WTC11 (cell line): ENCODE measurements around the gene CAPN1. TPM values are rescaled to one million over a fixed set of nuclear protein-coding genes. Genes with fewer than 3 reads are reported as not detected.

ENCODE experiments used
- CTCF ChIP-seq: fragments of 200-600 bp; IDR thresholded peaks from 2 replicates; pipeline ENCODE4 v1.8.0; 2022; ENCODE audit warnings: antibody characterized with exemption
- E2F4 ChIP-seq: sonication (generic); formaldehyde crosslinking; IDR thresholded peaks from 2 replicates; pipeline ENCODE4 v1.8.1; 2022; ENCODE audit warnings: low read depth, mild to moderate bottlenecking, moderate library complexity, missing genetic modification reagents, borderline replicate concordance
- GABPB1 ChIP-seq: sonication (generic); formaldehyde crosslinking; IDR thresholded peaks from 2 replicates; pipeline ENCODE4 v1.8.1; 2023; ENCODE audit warnings: mild to moderate bottlenecking, missing genetic modification reagents
- JAZF1 ChIP-seq: fragments of 250-450 bp; sonication (Bioruptor Pico); IDR thresholded peaks from 2 replicates; pipeline ENCODE4 v1.9.0; 2021; ENCODE audit warnings: moderate library complexity, mild to moderate bottlenecking, inconsistent platforms
- NFATC4 ChIP-seq: fragments of 250-450 bp; sonication (Bioruptor Pico); IDR thresholded peaks from 2 replicates; pipeline ENCODE4 v1.9.0; 2021; ENCODE audit warnings: mild to moderate bottlenecking
- NR2C2 ChIP-seq: sonication (generic); formaldehyde crosslinking; IDR thresholded peaks from 2 replicates; pipeline ENCODE4 v1.8.0; 2022; ENCODE audit warnings: mild to moderate bottlenecking, missing genetic modification reagents
- PRRX2 ChIP-seq: fragments of 250-450 bp; sonication (Bioruptor Pico); IDR thresholded peaks from 2 replicates; pipeline ENCODE4 v1.8.0; 2021; ENCODE audit warnings: mild to moderate bottlenecking
- SMAD3 ChIP-seq: sonication (generic); formaldehyde crosslinking; IDR thresholded peaks from 2 replicates; pipeline ENCODE4 v1.8.0; 2022; ENCODE audit warnings: missing genetic modification reagents, mild to moderate bottlenecking, borderline replicate concordance
- SOX15 ChIP-seq: fragments of 250-450 bp; sonication (Bioruptor Pico); IDR thresholded peaks from 2 replicates; pipeline ENCODE4 v1.9.0; 2021; ENCODE audit warnings: mild to moderate bottlenecking
- SP1 ChIP-seq: sonication (generic); formaldehyde crosslinking; conservative IDR thresholded peaks from 2 replicates; pipeline ENCODE4 v1.8.1; 2022; ENCODE audit warnings: missing genetic modification reagents
- ZNF219 ChIP-seq: sonication (generic); formaldehyde crosslinking; IDR thresholded peaks from 2 replicates; pipeline ENCODE4 v1.8.0; 2023; ENCODE audit warnings: missing genetic modification reagents, mild to moderate bottlenecking, borderline replicate concordance
- ZNF232 ChIP-seq: sonication (generic); formaldehyde crosslinking; IDR thresholded peaks from 2 replicates; pipeline ENCODE4 v1.8.0; 2022; ENCODE audit warnings: mild to moderate bottlenecking, missing genetic modification reagents
- ZNF317 ChIP-seq: sonication (generic); formaldehyde crosslinking; IDR thresholded peaks from 2 replicates; pipeline ENCODE4 v1.8.1; 2023; ENCODE audit warnings: low read depth, mild to moderate bottlenecking, moderate library complexity, missing genetic modification reagents, borderline replicate concordance
- ZNF671 ChIP-seq: fragments of 250-450 bp; sonication (Bioruptor Pico); IDR thresholded peaks from 2 replicates; pipeline ENCODE4 v1.8.0; 2021; ENCODE audit warnings: mild to moderate bottlenecking
- total RNA-seq: library from RNA; stranded (reverse); gene quantifications from 3 replicates; pipeline ENCODE4 v1.2.3, GENCODE V29; 2021
- TF ChIP-seq, protein P1 (sequence below): sonication (generic); formaldehyde crosslinking; IDR thresholded peaks from 2 replicates; pipeline ENCODE4 v1.8.0; 2022; ENCODE audit warnings: mild to moderate bottlenecking, missing genetic modification reagents
- TF ChIP-seq, protein P2 (sequence below): sonication (generic); formaldehyde crosslinking; IDR thresholded peaks from 2 replicates; pipeline ENCODE4 v1.8.0; 2023; ENCODE audit warnings: missing genetic modification reagents
- TF ChIP-seq, protein P3 (sequence below): fragments of 250-450 bp; sonication (Bioruptor Pico); conservative IDR thresholded peaks from 2 replicates; pipeline ENCODE4 v1.9.0; 2021; ENCODE audit warnings: mild to moderate bottlenecking
- TF ChIP-seq, protein P4 (sequence below): fragments of 250-450 bp; sonication (Bioruptor Pico); IDR thresholded peaks from 2 replicates; pipeline ENCODE4 v2.1.2; 2022; ENCODE audit warnings: mild to moderate bottlenecking, moderate library complexity

Gene CAPN1
- total RNA-seq, 1 experiment from 2014 or later = 257 TPM

DNA sequence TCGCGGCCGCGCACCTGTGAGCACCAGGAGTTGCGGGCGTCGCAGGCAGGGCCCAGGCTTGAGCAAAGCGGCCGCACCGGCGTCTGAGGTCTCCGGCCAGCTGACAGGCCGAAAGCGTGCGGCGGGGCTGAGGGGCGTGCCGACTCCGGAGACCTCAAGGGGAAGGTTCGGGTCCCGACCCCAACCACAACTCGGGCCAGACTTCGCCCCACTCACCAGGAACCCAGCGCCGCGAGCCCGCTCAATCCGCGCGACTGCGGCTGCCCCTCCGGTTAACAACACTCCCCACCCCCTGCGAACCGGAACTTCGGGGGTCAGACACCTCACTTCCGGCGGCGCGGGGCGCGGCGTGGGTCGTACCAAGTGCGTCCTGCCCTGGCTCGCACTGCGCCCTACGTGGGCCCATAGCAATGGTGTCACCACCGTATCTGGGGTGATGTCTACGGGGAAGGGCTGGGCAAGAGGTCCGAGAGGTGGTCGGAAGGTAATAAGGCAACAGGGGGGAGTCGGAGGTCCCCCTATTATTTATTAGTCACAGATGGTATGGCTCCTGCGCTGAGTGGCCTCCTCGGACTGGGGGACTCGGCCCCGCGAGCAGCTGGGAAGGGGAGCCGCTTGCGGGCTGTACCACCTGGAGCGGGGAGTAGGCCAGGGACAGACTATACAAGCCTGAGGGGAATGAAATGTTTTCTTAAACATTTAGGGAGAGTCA is 47.3 kb upstream of the CAPN1 start, which contains the start of gene SYVN1 (continued):
- TF ChIP-seq, protein P1, sequence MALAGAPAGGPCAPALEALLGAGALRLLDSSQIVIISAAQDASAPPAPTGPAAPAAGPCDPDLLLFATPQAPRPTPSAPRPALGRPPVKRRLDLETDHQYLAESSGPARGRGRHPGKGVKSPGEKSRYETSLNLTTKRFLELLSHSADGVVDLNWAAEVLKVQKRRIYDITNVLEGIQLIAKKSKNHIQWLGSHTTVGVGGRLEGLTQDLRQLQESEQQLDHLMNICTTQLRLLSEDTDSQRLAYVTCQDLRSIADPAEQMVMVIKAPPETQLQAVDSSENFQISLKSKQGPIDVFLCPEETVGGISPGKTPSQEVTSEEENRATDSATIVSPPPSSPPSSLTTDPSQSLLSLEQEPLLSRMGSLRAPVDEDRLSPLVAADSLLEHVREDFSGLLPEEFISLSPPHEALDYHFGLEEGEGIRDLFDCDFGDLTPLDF (CRISPR knock-in tag) = no peak
- TF ChIP-seq, protein P2, sequence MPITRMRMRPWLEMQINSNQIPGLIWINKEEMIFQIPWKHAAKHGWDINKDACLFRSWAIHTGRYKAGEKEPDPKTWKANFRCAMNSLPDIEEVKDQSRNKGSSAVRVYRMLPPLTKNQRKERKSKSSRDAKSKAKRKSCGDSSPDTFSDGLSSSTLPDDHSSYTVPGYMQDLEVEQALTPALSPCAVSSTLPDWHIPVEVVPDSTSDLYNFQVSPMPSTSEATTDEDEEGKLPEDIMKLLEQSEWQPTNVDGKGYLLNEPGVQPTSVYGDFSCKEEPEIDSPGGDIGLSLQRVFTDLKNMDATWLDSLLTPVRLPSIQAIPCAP (CRISPR knock-in tag) = 0 out of 2 replicates have a peak, but pooled peaks have one; percentile 69
- TF ChIP-seq SP1 = peak; percentile 77
- TF ChIP-seq ZNF671 (CRISPR knock-in tag) = no peak
- peak; percentile 59; the same call in 1 of the 2 replicates for TF ChIP-seq GABPB1 (CRISPR knock-in tag)
- TF ChIP-seq ZNF219 (CRISPR knock-in tag) = no peak
- TF ChIP-seq, protein P3, sequence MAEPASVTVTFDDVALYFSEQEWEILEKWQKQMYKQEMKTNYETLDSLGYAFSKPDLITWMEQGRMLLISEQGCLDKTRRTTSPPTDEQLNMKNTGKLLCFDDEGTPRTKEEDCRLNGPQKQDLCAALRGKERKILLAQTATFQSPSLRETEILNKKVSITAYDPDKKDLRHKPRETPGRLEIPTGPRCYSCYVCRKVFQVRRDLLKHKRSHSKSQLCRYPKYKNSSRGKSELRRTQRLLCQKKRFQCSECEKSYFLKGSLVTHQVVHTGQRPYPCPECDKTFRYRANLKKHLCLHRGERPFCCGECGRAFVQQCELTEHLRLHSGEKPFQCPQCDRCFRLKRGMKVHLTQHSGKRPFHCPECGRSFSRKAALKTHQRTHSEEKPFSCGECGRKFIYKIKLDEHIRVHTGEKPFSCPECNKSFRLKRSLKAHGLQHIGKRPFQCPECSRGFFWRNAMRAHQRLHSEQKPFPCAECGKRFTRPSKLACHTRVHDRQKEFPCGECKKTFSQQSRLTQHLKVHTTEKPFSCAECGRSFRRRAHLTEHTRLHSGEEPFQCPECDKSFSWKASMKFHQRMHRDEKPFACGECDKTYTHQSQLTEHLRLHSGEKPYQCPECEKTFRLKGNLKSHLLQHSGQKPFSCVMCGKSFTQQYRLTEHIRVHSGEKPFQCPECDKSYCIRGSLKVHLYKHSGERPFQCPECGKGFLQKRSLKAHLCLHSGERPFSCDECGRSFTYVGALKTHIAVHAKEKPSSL (CRISPR knock-in tag) = no peak
- TF ChIP-seq, protein P4, sequence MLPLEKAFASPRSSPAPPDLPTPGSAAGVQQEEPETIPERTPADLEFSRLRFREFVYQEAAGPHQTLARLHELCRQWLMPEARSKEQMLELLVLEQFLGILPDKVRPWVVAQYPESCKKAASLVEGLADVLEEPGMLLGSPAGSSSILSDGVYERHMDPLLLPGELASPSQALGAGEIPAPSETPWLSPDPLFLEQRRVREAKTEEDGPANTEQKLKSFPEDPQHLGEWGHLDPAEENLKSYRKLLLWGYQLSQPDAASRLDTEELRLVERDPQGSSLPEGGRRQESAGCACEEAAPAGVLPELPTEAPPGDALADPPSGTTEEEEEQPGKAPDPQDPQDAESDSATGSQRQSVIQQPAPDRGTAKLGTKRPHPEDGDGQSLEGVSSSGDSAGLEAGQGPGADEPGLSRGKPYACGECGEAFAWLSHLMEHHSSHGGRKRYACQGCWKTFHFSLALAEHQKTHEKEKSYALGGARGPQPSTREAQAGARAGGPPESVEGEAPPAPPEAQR (CRISPR knock-in tag) = no peak
- TF ChIP-seq PRRX2 = no peak
- TF ChIP-seq ZNF232 (CRISPR knock-in tag) = 0 out of 2 replicates have a peak, but pooled peaks have one; percentile 2
- no peak for TF ChIP-seq NR2C2
- no peak for TF ChIP-seq NFATC4 (CRISPR knock-in tag)
- no peak for TF ChIP-seq JAZF1 (CRISPR knock-in tag)
- TF ChIP-seq SMAD3 = no peak
- TF ChIP-seq SOX15 = no peak
- no peak for TF ChIP-seq E2F4 (CRISPR knock-in tag)
- no peak for TF ChIP-seq ZNF317 (CRISPR knock-in tag)
- TF ChIP-seq CTCF = no peak
- TF ChIP-seq, all 79 proteins: peak for 15
